ENCODE results near the gene FDCSP. TPM values are rescaled to one million over a fixed set of nuclear protein-coding genes. Genes with fewer than 3 reads are reported as not detected.
"Not testable (repeated sequence)": the region's sequence is repeated elsewhere in the genome, so short reads cannot be mapped to it uniquely, and the experiment has no call there.

FDCSP gene
- total RNA-seq, 3 donors from 2014 or later, result not detected

GRCh38 chr4:70191647-70192046 is 34.3 kb upstream of the FDCSP start:
- no peaks in the 10 kb centered on the region for H3K36me3 ChIP-seq (ENCODE audit: low read depth)
- ATAC-seq (no peak), DNase-seq (no peak)
- no peak overlapping the region for H3K4me3 ChIP-seq
- intact Hi-C loops (cut with DNase I, micrococcal nuclease), result no loop called here
- H3K4me1 ChIP-seq (ENCODE audit: low read depth), result no peaks in the 10 kb centered on the region
- H3K9me3 ChIP-seq, result no peaks in the 10 kb centered on the region
- no peak for TF ChIP-seq CTCF (IDR thresholded peaks at IDR 0.05)

GRCh38 chr4:70192895-70193294 is 33.0 kb upstream of the FDCSP start:
- Histone ChIP-seq H3K9me3 (no peaks in the 10 kb centered on the region), H3K36me3 (ENCODE audit: low read depth) (no peaks in the 10 kb centered on the region), H3K4me3 (no peak overlapping the region), H3K4me1 (ENCODE audit: low read depth) (no peaks in the 10 kb centered on the region)
- intact Hi-C loops (cut with DNase I, micrococcal nuclease), result no loop called here
- ATAC-seq, result no peak
- TF ChIP-seq CTCF (IDR thresholded peaks at IDR 0.05), result no peak
- DNase-seq, result no peak

GRCh38 chr4:70195425-70195824 is 30.5 kb upstream of the FDCSP start, which contains the start of gene ODAM:
Gene ODAM, plus strand, starts transcription at chr4:70195725. Its CDS starts 819 bp downstream, at chr4:70196544.
- intact Hi-C loops (cut with DNase I, micrococcal nuclease), result no loop called here
- no peak for TF ChIP-seq CTCF (IDR thresholded peaks at IDR 0.05)
- DNase-seq, result no peak

GRCh38 chr4:70196857-70197256 is 29.1 kb upstream of the FDCSP start:
- no peak overlapping the region for H3K4me3 ChIP-seq
- no peaks in the 10 kb centered on the region for H3K9me3 ChIP-seq
- no peak for TF ChIP-seq CTCF (IDR thresholded peaks at IDR 0.05)
- no peaks in the 10 kb centered on the region for H3K4me1 ChIP-seq (ENCODE audit: low read depth)
- DNase-seq (no peak), ATAC-seq (no peak)
- intact Hi-C loops (cut with DNase I, micrococcal nuclease), result no loop called here
- no peaks in the 10 kb centered on the region for H3K36me3 ChIP-seq (ENCODE audit: low read depth)

More at GRCh38 chr4:70195425-70195824, 30.5 kb upstream of the FDCSP start, which contains the start of gene ODAM:
- H3K9me3 ChIP-seq, result no peaks in the 10 kb centered on the region
- H3K36me3 ChIP-seq (ENCODE audit: low read depth), result no peaks in the 10 kb centered on the region
- H3K4me1 ChIP-seq (ENCODE audit: low read depth), result no peaks in the 10 kb centered on the region
- ATAC-seq, result no peak
- no peak within 1 kb of the TSS for H3K4me3 ChIP-seq

- no peak for TF ChIP-seq CTCF (IDR thresholded peaks at IDR 0.05)
- Histone ChIP-seq H3K36me3 (ENCODE audit: low read depth) (no peaks in the 10 kb centered on the region), H3K9me3 (no peaks in the 10 kb centered on the region), H3K4me1 (ENCODE audit: low read depth) (no peaks in the 10 kb centered on the region), H3K4me3 (no peak overlapping the region)
- peak in 1 of 3 donors; percentile 32 for DNase-seq
- peak; percentile 64 for ATAC-seq
- intact Hi-C loops (cut with DNase I, micrococcal nuclease), result no loop called here
Measured at GRCh38 chr4:70197842-70198241, 28.1 kb upstream of the FDCSP start.

- intact Hi-C loops (cut with DNase I, micrococcal nuclease), result no loop called here
- H3K36me3 ChIP-seq (ENCODE audit: low read depth), result no peaks in the 10 kb centered on the region
- no peaks in the 10 kb centered on the region for H3K9me3 ChIP-seq
- DNase-seq, result no peak
- no peak for TF ChIP-seq CTCF (IDR thresholded peaks at IDR 0.05)
- H3K4me3 ChIP-seq, result no peak overlapping the region
- no peaks in the 10 kb centered on the region for H3K4me1 ChIP-seq (ENCODE audit: low read depth)
- ATAC-seq, result no peak
Measured at GRCh38 chr4:70203601-70204000, 22.3 kb upstream of the FDCSP start.

GRCh38 chr4:70212752-70213151 is 13.2 kb upstream of the FDCSP start:
- peak in 1 of 3 donors; percentile 16 for DNase-seq
- H3K4me3 ChIP-seq; intact Hi-C loops (cut with DNase I, micrococcal nuclease); ATAC-seq; H3K36me3 ChIP-seq (ENCODE audit: low read depth); H3K9me3 ChIP-seq; H3K4me1 ChIP-seq (ENCODE audit: low read depth): not testable (repeated sequence)

GRCh38 chr4:70216109-70216508 is 9.8 kb upstream of the FDCSP start:
- ATAC-seq; H3K4me3 ChIP-seq; DNase-seq; H3K36me3 ChIP-seq (ENCODE audit: low read depth); H3K4me1 ChIP-seq (ENCODE audit: low read depth); H3K9me3 ChIP-seq; intact Hi-C loops (cut with DNase I, micrococcal nuclease): not testable (repeated sequence)

GRCh38 chr4:70216550-70216949 is 9.4 kb upstream of the FDCSP start:
- H3K4me3 ChIP-seq; intact Hi-C loops (cut with DNase I, micrococcal nuclease); DNase-seq; H3K9me3 ChIP-seq; H3K36me3 ChIP-seq (ENCODE audit: low read depth); ATAC-seq; H3K4me1 ChIP-seq (ENCODE audit: low read depth): not testable (repeated sequence)

All from mucosa of descending colon (tissue), 3 donors.